IgD-negative memory B cell (primary cell): ENCODE data around the gene METTL5. TPM values are rescaled to one million over a fixed set of nuclear protein-coding genes. Genes with fewer than 3 reads are reported as not detected.
"Not testable (repeated sequence)": the region's sequence is repeated elsewhere in the genome, so short reads cannot be mapped to it uniquely, and the experiment has no call there.

Source experiments
- H3K27ac Mint-ChIP-seq, 3 donors: one replicate each; pipeline ENCODE4 v1.8.0; 2020 to 2022; ENCODE audit warnings: mild to moderate bottlenecking in 3 of 3, mixed read lengths in 3 of 3, moderate library complexity in 1 of 3
- H3K27me3 Mint-ChIP-seq: one replicate; pipeline ENCODE4 v1.8.0; 2021; ENCODE audit warnings: mixed read lengths
- H3K36me3 Mint-ChIP-seq: one replicate; pipeline ENCODE4 v1.8.0; 2020; ENCODE audit warnings: mild to moderate bottlenecking, mixed read lengths
- H3K4me1 Mint-ChIP-seq, 3 donors: one replicate each; pipeline ENCODE4 v1.8.0; 2020 to 2022; ENCODE audit warnings: mixed read lengths in 3 of 3, mild to moderate bottlenecking in 1 of 3
- H3K4me3 Mint-ChIP-seq, 4 donors: one replicate each; pipeline ENCODE4 v1.8.0; 2020 to 2022; ENCODE audit warnings: mild to moderate bottlenecking in 4 of 4, mixed read lengths in 4 of 4, moderate library complexity in 3 of 4
- H3K9me3 Mint-ChIP-seq, 3 donors: one replicate each; pipeline ENCODE4 v1.8.0; 2020 to 2021; ENCODE audit warnings: mixed read lengths in 3 of 3, mild to moderate bottlenecking in 1 of 3
- polyA plus RNA-seq: library from polyadenylated mRNA; unstranded; fragments of 300-500 nt; fragmentation: Illumina TruSeq; gene quantifications from one replicate; pipeline ENCODE4 v1.2.3, GENCODE V29; 2021

The METTL5 gene
- polyA plus RNA-seq, 1 donor from 2014 or later: 111 TPM

DNA sequence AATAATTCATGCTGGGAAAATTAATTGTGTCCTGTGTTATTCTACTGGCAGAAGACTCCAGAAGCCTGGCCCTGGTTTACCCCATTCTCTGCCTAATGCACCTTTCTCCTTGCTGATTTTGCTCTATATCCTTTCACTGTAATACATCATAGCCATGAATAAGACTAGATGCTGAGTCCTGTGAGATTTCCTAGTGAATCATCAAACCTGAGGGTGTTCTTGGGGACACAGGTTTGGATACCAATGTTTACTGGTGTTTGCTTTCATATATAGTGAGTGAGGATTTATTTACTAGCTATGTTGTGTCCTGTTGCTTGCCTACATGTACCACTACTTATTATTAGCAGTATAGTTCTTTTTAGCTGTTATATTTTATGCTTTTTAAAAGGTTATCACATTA lies 6.5 kb downstream of the METTL5 start:
- no peak overlapping the region for H3K27ac Mint-ChIP-seq
- H3K9me3 Mint-ChIP-seq: peaks cover 0 to 3% (median 0%) of the 10 kb centered on the region in 3 donors
- H3K4me3 Mint-ChIP-seq: no peak overlapping the region
- peaks cover 14% of the 10 kb centered on the region for H3K36me3 Mint-ChIP-seq
- H3K27me3 Mint-ChIP-seq: no peaks in the 10 kb centered on the region
- peaks cover 11 to 18% (median 17%) of the 10 kb centered on the region in 3 donors for H3K4me1 Mint-ChIP-seq

DNA sequence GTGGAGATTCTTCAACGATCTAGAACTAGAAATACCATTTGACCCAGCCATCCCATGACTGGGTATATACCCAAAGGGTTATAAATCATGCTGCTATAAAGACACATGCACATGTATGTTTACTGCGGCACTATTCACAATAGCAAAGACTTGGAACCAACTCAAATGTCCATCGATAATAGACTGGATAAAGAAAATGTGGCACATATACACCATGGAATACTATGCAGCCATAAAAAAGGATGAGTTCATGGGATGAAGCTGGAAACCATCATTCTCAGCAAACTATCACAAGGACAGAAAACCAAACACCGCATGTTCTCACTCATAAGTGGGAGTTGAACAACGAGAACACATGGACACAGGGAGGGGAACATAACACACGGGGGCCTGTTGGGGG lies 7.3 kb downstream of the METTL5 start:
- Mint-ChIP-seq H3K36me3 (peaks cover 16% of the 10 kb centered on the region), H3K27ac (peak overlapping the region in 1 of 3 donors; percentile 65)
- H3K9me3 Mint-ChIP-seq, H3K4me1 Mint-ChIP-seq, H3K27me3 Mint-ChIP-seq, H3K4me3 Mint-ChIP-seq: not testable (repeated sequence)

- H3K27me3 Mint-ChIP-seq, H3K4me1 Mint-ChIP-seq, H3K9me3 Mint-ChIP-seq: not testable (repeated sequence)
- Mint-ChIP-seq H3K36me3 (peaks cover 16% of the 10 kb centered on the region), H3K4me3 (peak overlapping the region in 1 of 4 donors; percentile 45), H3K27ac (peak overlapping the region in 2 of 3 donors; percentile 31 to 65)
Observed at GRCh38 chr2:169816961-169817360, 7.7 kb downstream of the METTL5 start.

GRCh38 chr2:169815849-169816248 lies 8.9 kb downstream of the METTL5 start:
- Mint-ChIP-seq H3K9me3 (peaks cover 0 to 3% (median 0%) of the 10 kb centered on the region in 3 donors), H3K27ac (peak overlapping the region in 1 of 3 donors; percentile 40), H3K36me3 (peaks cover 17% of the 10 kb centered on the region), H3K4me3 (no peak overlapping the region), H3K27me3 (no peaks in the 10 kb centered on the region), H3K4me1 (peaks cover under 1 to 5% (median 3%) of the 10 kb centered on the region in 3 donors)

DNA sequence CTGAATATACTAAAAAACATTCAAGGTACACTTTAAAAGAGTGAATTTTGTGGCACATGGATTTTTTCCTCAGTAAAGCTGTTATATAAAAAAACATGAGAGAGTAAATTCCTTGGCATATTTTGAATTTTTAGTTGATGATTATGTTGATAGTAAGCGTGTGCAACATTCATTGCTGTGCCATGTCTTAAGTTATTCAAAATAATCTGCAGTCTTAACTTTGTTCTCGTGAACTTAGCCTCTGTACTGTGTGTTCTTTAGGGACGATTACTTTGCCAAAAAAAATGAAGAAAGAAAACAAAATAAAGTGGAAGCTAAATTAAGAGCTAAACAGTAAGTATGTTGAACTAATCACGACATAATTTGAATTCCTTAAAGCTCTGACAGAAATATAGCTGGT lies 16.5 kb downstream of the METTL5 start:
- no peak overlapping the region for H3K27ac Mint-ChIP-seq
- H3K4me3 Mint-ChIP-seq: no peak overlapping the region
- no peaks in the 10 kb centered on the region for H3K9me3 Mint-ChIP-seq
- H3K27me3 Mint-ChIP-seq: no peaks in the 10 kb centered on the region
- H3K36me3 Mint-ChIP-seq: peaks cover 7% of the 10 kb centered on the region
- H3K4me1 Mint-ChIP-seq: no peaks in the 10 kb centered on the region

DNA sequence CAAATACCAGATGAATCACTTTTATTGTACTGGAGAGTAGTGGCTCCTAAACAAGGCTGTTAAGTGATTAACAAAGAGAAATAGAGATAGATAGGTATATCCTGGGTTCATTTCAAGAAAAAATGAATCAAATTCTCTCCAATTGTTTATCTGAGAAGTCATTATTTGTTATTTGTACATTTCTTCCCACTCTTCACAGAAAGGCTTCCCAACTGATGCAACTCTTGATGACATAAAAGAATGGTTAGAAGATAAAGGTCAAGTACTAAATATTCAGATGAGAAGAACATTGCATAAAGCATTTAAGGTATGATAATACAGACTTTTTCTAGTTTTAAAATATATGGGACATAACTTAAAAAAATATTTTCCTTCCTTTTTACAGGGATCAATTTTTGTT lies 18.1 kb downstream of the METTL5 start:
- no peaks in the 10 kb centered on the region for H3K27me3 Mint-ChIP-seq
- H3K4me1 Mint-ChIP-seq: peaks cover 6 to 12% (median 8%) of the 10 kb centered on the region in 3 donors
- no peak overlapping the region for H3K4me3 Mint-ChIP-seq
- peaks cover 4% of the 10 kb centered on the region for H3K36me3 Mint-ChIP-seq
- no peaks in the 10 kb centered on the region for H3K9me3 Mint-ChIP-seq
- no peak overlapping the region for H3K27ac Mint-ChIP-seq

- H3K9me3 Mint-ChIP-seq: no peaks in the 10 kb centered on the region
- peaks cover 4% of the 10 kb centered on the region for H3K36me3 Mint-ChIP-seq
- peaks cover 18 to 26% (median 19%) of the 10 kb centered on the region in 3 donors for H3K4me1 Mint-ChIP-seq
- H3K4me3 Mint-ChIP-seq: no peak overlapping the region
- H3K27me3 Mint-ChIP-seq: no peaks in the 10 kb centered on the region
- no peak overlapping the region for H3K27ac Mint-ChIP-seq
Observed at GRCh38 chr2:169803480-169803879, 21.2 kb downstream of the METTL5 start.

DNA sequence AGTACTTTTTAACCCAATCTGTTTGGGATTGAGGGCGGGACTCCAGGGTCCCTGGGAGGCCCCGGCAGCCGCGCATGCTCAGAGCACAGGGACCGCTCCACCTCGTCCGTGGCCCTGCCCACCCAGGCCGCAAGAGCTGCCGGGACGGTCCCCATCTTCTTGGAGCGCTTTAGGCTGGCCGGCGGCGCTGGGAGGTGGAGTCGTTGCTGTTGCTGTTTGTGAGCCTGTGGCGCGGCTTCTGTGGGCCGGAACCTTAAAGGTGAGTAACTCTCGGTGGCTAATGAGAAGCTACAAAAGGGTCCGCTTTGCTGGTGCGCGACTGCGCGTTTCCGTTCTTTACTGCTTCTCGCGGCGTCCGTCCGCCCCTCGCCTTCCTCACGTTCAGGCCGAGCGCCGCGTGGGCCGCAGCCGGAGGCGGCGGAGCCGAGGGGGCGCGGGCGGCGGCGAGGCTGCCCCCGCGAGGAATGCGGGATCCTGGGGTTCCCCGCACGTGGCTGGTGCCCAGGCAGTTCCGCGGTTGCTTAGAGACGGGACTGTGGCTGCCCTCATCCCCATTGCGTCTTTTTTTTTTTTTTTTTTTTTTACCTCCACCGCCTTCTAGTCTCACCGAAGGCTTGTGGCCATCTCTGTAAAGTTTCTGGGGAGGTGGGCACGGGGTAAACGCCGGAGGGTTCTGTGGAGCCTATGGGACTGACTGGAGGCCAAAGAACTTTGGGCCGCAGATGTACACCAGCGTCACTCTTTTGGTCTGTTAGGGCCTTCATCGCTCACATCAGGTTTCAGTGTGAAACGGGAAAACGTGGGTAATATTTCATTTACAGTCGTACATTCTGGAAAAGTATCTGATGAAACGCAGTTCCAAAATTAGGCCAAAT lies 25.8 kb downstream of the METTL5 start, which contains the start of gene SSB:
SSB (plus strand) TSS at position 154 of the 875 bp plus-strand sequence. CDS start 2,090 bp downstream, outside the sequence.
- H3K27me3 Mint-ChIP-seq: no peaks in the 10 kb centered on the region
- H3K36me3 Mint-ChIP-seq: no peaks in the 10 kb centered on the region
- H3K9me3 Mint-ChIP-seq: no peaks in the 10 kb centered on the region
- H3K4me3 Mint-ChIP-seq: peak within 1 kb of the TSS; percentile 88 to 97 (median 94)
- peaks cover 20 to 36% (median 21%) of the 10 kb centered on the region in 3 donors for H3K4me1 Mint-ChIP-seq
- peak within 1 kb of the TSS; percentile 89 to 100 (median 94) for H3K27ac Mint-ChIP-seq

DNA sequence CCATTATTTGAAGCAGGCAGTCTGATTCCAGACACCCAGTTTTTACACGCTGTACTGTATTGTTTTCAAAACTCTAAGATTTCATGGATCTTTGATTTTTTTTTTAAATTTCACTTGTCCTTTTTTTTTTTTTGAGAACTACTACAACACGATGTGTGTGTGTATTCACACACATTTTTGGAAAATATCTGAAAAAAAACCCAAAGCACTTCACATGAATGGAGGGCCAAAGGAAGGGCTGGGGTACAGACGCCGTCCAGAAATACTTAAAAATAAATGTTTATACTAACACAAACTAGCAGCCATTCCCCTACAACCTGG lies 26.3 kb downstream of the METTL5 start:
- no peaks in the 10 kb centered on the region for H3K36me3 Mint-ChIP-seq
- peak overlapping the region; percentile 89 to 100 (median 94) for H3K27ac Mint-ChIP-seq
- peak overlapping the region; percentile 88 to 97 (median 94) for H3K4me3 Mint-ChIP-seq
- H3K4me1 Mint-ChIP-seq: peaks cover 20 to 36% (median 21%) of the 10 kb centered on the region in 3 donors
- H3K27me3 Mint-ChIP-seq: no peaks in the 10 kb centered on the region
- H3K9me3 Mint-ChIP-seq: no peaks in the 10 kb centered on the region

- H3K27ac Mint-ChIP-seq: peak overlapping the region in 2 of 3 donors; percentile 42 to 89
- H3K4me3 Mint-ChIP-seq: peak overlapping the region in 3 of 4 donors; percentile 33 to 80 (median 77)
- no peaks in the 10 kb centered on the region for H3K36me3 Mint-ChIP-seq
- peaks cover 19 to 33% (median 20%) of the 10 kb centered on the region in 3 donors for H3K4me1 Mint-ChIP-seq
- no peaks in the 10 kb centered on the region for H3K9me3 Mint-ChIP-seq
- H3K27me3 Mint-ChIP-seq: no peaks in the 10 kb centered on the region
Observed at GRCh38 chr2:169797601-169798000, 27.1 kb downstream of the METTL5 start.

- H3K27ac Mint-ChIP-seq: peak overlapping the region in 2 of 3 donors; percentile 59 to 89
- no peaks in the 10 kb centered on the region for H3K9me3 Mint-ChIP-seq
- H3K27me3 Mint-ChIP-seq: no peaks in the 10 kb centered on the region
- H3K4me3 Mint-ChIP-seq: peak overlapping the region in 1 of 4 donors; percentile 56
- no peaks in the 10 kb centered on the region for H3K36me3 Mint-ChIP-seq
- peaks cover 13 to 24% (median 14%) of the 10 kb centered on the region in 3 donors for H3K4me1 Mint-ChIP-seq
Observed at GRCh38 chr2:169796441-169796840, 28.3 kb downstream of the METTL5 start.

GRCh38 chr2:169795181-169795580 lies 29.5 kb downstream of the METTL5 start:
- Mint-ChIP-seq H3K27ac (no peak overlapping the region), H3K9me3 (no peaks in the 10 kb centered on the region), H3K27me3 (no peaks in the 10 kb centered on the region), H3K4me3 (peak overlapping the region in 1 of 4 donors; percentile 49), H3K36me3 (no peaks in the 10 kb centered on the region), H3K4me1 (peaks cover 9 to 19% (median 9%) of the 10 kb centered on the region in 3 donors)

GRCh38 chr2:169790581-169790980 lies 34.1 kb downstream of the METTL5 start:
- Mint-ChIP-seq H3K4me3 (no peak overlapping the region), H3K4me1 (peaks cover 0 to 6% (median 6%) of the 10 kb centered on the region in 3 donors), H3K27me3 (peaks cover 11% of the 10 kb centered on the region), H3K9me3 (no peaks in the 10 kb centered on the region), H3K36me3 (no peaks in the 10 kb centered on the region), H3K27ac (no peak overlapping the region)

DNA sequence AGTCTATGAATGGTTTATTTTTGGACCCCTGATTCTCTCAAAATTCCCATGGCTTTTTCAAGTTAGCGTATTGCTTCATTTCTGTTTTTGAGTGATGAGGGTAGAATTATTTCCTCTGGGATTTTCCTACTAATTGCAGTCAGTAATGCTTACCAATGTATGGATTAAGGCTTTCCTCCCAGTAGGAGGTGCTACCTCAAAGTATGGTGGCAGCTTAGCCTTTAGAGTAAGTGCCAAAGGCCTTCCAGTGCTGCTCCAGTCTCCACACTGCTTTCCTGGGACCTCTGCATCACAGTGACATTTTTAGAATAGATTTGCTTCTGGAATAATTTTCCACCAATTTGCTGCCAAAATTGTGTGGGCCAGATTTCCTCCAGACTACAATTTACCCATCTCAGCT lies 42.2 kb downstream of the METTL5 start:
- Mint-ChIP-seq H3K4me1 (no peaks in the 10 kb centered on the region), H3K27ac (no peak overlapping the region), H3K27me3 (peaks cover 4% of the 10 kb centered on the region), H3K36me3 (peaks cover 4% of the 10 kb centered on the region), H3K9me3 (no peaks in the 10 kb centered on the region), H3K4me3 (no peak overlapping the region)

GRCh38 chr2:169781249-169782013 lies 43.3 kb downstream of the METTL5 start:
- Mint-ChIP-seq H3K36me3 (peaks cover 4% of the 10 kb centered on the region), H3K4me1 (no peaks in the 10 kb centered on the region), H3K27me3 (peaks cover 4% of the 10 kb centered on the region), H3K27ac (no peak overlapping the region), H3K4me3 (no peak overlapping the region), H3K9me3 (no peaks in the 10 kb centered on the region)
